A673 (cell line): Measurements from ENCODE around the gene MRC1. TPM values are rescaled to one million over a fixed set of nuclear protein-coding genes. Genes with fewer than 3 reads are reported as not detected.

Source experiments
- BruUV-seq: library from RNA; stranded (reverse); fragments of 400-500 nt; replicated peaks from 2 replicates; lab custom pipeline; 2021; lab: Mats Ljungman, UMichigan
- CTCF ChIA-PET: fragments of 300-600 bp; sonication (Branson Sonifier 250); formaldehyde crosslinking; loops from one replicate; lab custom pipeline; 2022; ENCODE audit warnings: antibody characterized with exemption; lab: Charles Lee
- POLR2A ChIA-PET: fragments of 300-600 bp; sonication (Branson Sonifier 250); formaldehyde crosslinking; loops from one replicate; lab custom pipeline; 2022; ENCODE audit warnings: antibody characterized with exemption; ENCODE audit not compliant: low non-redundant PET; lab: Charles Lee
- DNase-seq: peaks from one replicate; pipeline ENCODE4 v3.0.0-alpha.2; 2015; ENCODE audit warnings: low spot score
- H3K27ac ChIP-seq: fragments of 200-600 bp; sonication (generic); 2 replicates; pipeline ENCODE4 v1.5.1; 2016; ENCODE audit warnings: mixed run types, low read depth, mild to moderate bottlenecking, mixed read lengths, antibody characterized with exemption, low read length; ENCODE audit not compliant: poor library complexity, severe bottlenecking
- H3K27me3 ChIP-seq: fragments of 200-600 bp; sonication (generic); replicated peaks from 2 replicates; pipeline ENCODE4 v1.6.1; 2017; ENCODE audit warnings: mixed run types, low read depth, mild to moderate bottlenecking, mixed read lengths, antibody characterized with exemption, low read length; ENCODE audit not compliant: insufficient read depth, poor library complexity
- H3K36me3 ChIP-seq: fragments of 200-600 bp; sonication (generic); 2 replicates; pipeline ENCODE4 v1.6.1; 2016; ENCODE audit warnings: mixed run types, mild to moderate bottlenecking, mixed read lengths, antibody characterized with exemption, low read length; ENCODE audit not compliant: insufficient read depth, poor library complexity, severe bottlenecking
- H3K4me1 ChIP-seq: fragments of 200-600 bp; sonication (generic); 2 replicates; pipeline ENCODE4 v1.6.1; 2017; ENCODE audit warnings: mixed run types, mild to moderate bottlenecking, mixed read lengths, antibody characterized with exemption, low read length; ENCODE audit not compliant: insufficient read depth, poor library complexity, severe bottlenecking
- H3K4me3 ChIP-seq: fragments of 200-600 bp; sonication (generic); 2 replicates; pipeline ENCODE4 v1.5.1; 2016; ENCODE audit warnings: low read depth, mixed run types, mild to moderate bottlenecking, mixed read lengths, low read length; ENCODE audit not compliant: poor library complexity, severe bottlenecking
- H3K9me3 ChIP-seq: fragments of 200-600 bp; sonication (generic); 2 replicates; pipeline ENCODE4 v1.6.1; 2016; ENCODE audit warnings: mixed run types, low read depth, mild to moderate bottlenecking, mixed read lengths, antibody characterized with exemption, low read length; ENCODE audit not compliant: poor library complexity, severe bottlenecking
- CTCF ChIP-seq: fragments of 300-800, 200-600 bp; sonication (generic); conservative IDR thresholded peaks from 2 replicates; pipeline ENCODE4 v1.5.1; 2017; ENCODE audit warnings: low read depth, mild to moderate bottlenecking, antibody characterized with exemption, low read length, moderate library complexity, mixed read lengths
- EZH2 ChIP-seq: fragments of 200-600 bp; sonication (generic); IDR thresholded peaks from 2 replicates; pipeline ENCODE4 v1.6.1; 2017; ENCODE audit warnings: borderline replicate concordance, low read depth, mild to moderate bottlenecking, mixed read lengths, antibody characterized with exemption, low read length; ENCODE audit not compliant: poor library complexity, severe bottlenecking
- intact Hi-C: fragments of 100-400 bp; cut with micrococcal nuclease; formaldehyde crosslinking; loops from one replicate; pipeline ENCODE4 v1.10.0; 2022; ENCODE audit not compliant: unreplicated experiment
- total RNA-seq: library from RNA; stranded (reverse); gene quantifications from 2 replicates; pipeline ENCODE4 v1.2.3, GENCODE V29; 2021

MRC1 gene
- total RNA-seq, 1 experiment from 2014 or later, result 0.15 TPM

GRCh38 chr10:17905491-17905890, 96.3 kb downstream of the MRC1 start:
- Histone ChIP-seq H3K27me3 (no peaks in the 10 kb centered on the region), H3K9me3 (no peaks in the 10 kb centered on the region), H3K4me3 (no peak overlapping the region), H3K27ac (no peak overlapping the region), H3K36me3 (no peaks in the 10 kb centered on the region), H3K4me1 (peaks cover 3% of the 10 kb centered on the region)
- CTCF ChIA-PET, result no interaction called here
- no TSS peak for BruUV-seq
- POLR2A ChIA-PET, result no interaction called here
- intact Hi-C loops, result no loop called here
- DNase-seq, result no peak
- TF ChIP-seq CTCF, result no peak
- no peak for TF ChIP-seq EZH2

- intact Hi-C loops, result no loop called here
- no peak for TF ChIP-seq EZH2
- TF ChIP-seq CTCF, result no peak
- no peak for DNase-seq
- Histone ChIP-seq H3K27me3 (no peaks in the 10 kb centered on the region), H3K27ac (no peak overlapping the region), H3K4me1 (peaks cover 3% of the 10 kb centered on the region), H3K4me3 (no peak overlapping the region), H3K9me3 (no peaks in the 10 kb centered on the region), H3K36me3 (no peaks in the 10 kb centered on the region)
- BruUV-seq, result no TSS peak
- ChIA-PET POLR2A (no interaction called here), CTCF (no interaction called here)
These were observed 96.9 kb downstream of the MRC1 start for GRCh38 chr10:17906002-17906401.

GRCh38 chr10:17907641-17908040, 98.5 kb downstream of the MRC1 start:
- BruUV-seq, result no TSS peak
- intact Hi-C loops, result no loop called here
- peaks cover 3% of the 10 kb centered on the region for H3K4me1 ChIP-seq
- CTCF ChIA-PET, result no interaction called here
- no peak overlapping the region for H3K27ac ChIP-seq
- no peaks in the 10 kb centered on the region for H3K36me3 ChIP-seq
- no peaks in the 10 kb centered on the region for H3K27me3 ChIP-seq
- no peaks in the 10 kb centered on the region for H3K9me3 ChIP-seq
- H3K4me3 ChIP-seq, result no peak overlapping the region
- DNase-seq, result no peak
- no peak for TF ChIP-seq EZH2
- no peak for TF ChIP-seq CTCF
- POLR2A ChIA-PET, result no interaction called here
